ENCODE results near the gene AFG3L2.

Gene AFG3L2

DNA sequence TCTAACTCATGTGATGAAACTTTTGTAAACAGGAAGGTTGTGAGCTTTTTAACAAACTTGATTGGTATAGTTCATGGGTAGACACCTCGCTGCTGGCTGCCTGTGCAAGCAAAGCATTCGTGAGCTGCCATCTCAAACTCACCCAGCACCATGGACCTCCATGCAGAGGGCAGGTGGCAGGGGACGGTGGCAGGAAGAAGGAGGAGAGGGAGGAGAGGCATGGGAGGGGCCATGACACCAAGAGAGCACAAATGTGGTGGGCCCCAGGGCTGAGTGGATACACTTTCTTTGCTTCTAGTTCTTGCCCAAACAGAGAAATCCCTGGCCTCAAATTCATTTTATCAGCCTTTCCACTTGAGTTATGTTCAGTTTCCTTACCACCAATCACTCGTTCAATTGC is 29.1 kb downstream of the AFG3L2 start:
- no peak for DNase-seq

- DNase-seq: no peak
Measured at GRCh38 chr18:12346240-12346565, 30.8 kb downstream of the AFG3L2 start.

DNA sequence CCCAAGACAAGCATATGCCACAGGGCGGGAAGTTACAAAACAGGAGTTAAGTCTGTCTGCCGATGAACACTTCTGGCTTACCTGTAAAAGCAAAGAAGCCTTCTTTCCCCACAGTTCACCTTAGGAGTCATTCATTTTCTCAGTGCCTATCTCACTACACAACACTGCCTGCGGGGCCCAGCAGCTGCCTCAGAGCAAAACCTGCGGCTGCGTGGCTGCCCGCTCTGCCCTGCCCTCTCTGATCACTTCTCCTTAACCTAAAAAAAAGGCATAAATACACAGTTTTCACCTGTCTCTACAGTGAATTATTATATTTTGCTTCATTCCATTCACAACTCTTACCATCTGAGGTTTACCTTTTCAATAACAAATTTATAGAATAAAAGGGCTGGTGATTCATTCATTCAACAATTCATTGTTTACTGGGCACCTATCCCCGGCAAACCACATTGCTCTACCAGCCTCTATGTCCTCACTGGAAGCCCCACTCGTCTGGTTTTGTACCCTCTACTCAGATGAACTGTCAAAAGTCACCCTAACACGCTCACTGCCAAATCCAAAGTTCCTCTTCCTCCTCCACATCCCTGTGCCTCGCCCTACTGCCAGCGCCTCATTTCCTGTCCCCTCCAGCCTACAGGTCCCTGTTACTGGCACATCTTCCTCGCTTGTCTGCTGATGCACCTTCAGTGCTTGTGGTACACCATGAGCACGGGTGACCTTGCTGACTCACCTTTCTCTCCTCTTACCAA is 31.4 kb downstream of the AFG3L2 start:
- no peak for DNase-seq

- no peak for DNase-seq
Measured at GRCh38 chr18:12342661-12343060, 34.4 kb downstream of the AFG3L2 start.

DNA sequence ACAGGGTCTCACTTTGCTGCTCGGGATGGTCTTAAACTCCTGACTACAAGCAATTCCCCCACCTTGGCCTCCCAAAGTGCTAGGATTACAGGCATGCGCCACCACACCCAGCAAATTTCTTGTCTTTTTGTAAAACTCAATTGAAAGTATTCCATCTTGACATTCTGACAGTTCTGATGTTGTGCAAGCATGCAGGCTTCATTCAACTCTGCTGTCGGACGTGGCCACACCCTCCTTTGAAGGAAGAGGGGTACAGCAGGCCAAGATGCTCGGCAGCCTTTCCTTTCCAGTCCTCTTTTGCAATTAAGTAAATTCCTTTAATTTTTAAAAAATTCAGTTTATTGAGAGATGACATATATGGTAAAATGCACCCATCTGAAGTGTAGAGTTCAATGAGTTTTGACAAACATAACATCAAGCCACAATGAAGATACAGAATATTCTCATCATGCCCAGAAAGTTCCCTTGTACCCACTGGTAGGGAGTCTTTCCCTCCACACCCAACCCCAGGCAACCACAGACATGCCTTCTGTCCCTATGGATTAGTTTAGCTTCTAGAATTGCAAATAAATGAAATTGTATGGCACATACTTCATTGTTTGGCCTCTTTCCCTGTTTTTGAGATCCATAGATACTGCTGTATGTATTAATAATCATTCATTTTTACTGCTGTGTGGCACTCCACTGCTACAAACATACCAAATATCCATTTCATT is 35.9 kb downstream of the AFG3L2 start:
- DNase-seq: no peak

DNA sequence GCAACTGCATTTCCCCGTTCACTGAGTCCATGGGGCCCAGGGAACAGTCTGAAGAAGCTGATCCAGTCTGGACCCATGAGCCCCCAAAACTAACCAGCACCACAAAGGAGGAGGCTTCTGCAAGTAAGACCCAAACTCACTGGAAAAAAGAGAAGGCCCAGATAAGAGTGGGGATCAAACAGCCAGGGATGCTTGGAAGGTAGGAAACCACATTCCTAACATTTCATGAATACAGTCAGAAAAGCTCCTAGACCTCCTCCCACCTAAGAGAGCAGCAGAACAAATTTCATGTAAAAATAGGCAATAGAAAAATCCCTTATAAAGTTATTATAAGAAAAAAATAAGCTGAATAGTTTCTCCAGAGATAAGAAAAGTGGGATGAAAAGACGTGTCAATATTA is 38.6 kb downstream of the AFG3L2 start:
- DNase-seq: no peak

DNA sequence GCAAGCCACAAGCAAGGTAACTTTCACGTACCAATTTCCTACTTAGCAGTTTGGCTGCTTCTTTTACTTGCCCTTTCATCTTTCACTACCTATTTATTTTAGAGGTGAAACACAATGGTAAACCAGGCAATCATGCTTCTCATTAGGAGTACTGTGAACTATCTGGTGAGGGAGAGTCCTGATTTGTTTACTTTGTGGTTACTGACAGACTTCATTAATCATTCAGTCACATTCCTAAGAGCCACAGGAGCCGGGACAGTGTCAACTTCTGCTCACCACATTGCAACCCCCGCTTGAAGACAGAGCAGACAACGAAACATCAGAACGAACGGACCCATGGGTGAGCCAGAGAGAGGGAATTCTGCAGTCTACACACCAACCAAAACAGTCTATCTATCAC is 40.1 kb downstream of the AFG3L2 start:
- no peak for DNase-seq

DNA sequence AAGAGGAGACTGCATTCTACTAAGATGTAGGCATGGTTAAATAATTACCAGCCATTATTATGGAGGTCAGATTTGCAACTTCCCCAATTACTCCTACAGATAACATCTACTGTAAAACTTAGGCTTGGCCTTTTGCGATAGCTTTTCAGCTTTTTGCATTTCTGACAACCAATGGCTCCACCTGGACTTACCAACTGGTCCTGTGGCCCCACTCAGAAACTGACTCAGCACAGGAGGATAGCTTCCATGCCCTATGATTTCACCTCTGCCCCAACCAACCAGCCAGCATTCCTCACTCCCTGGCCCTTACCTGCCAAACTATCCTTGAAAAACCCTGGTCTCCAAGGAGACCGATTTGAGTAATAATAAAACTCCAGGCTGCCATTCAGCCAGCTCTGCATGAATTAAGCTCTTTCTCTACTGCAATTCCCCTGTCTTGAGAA is 40.8 kb downstream of the AFG3L2 start:
- no peak for DNase-seq

- no peak for DNase-seq
Measured at GRCh38 chr18:12335503-12335902, 41.5 kb downstream of the AFG3L2 start.

DNA sequence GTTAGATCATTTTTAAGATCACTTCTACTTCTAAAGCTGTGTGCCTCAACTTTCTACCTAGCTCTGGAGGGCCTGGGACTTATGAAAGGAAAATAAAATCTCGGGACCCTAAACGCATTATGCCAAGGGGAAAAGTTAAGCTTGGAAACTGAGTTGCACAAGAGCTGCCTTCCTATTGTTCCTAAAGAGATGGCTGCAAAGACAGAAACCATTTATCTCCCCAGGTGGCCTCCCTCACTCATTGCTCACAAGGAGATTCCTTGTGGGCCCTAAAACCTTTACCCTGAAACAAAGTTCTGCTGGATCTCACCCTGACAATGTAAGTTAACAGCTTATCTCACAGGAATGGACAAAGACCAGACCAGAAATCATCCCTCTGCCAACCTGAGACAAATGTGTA is 42.2 kb downstream of the AFG3L2 start:
- DNase-seq: no peak

- no peak for DNase-seq
Measured at GRCh38 chr18:12334366-12334808, 42.6 kb downstream of the AFG3L2 start.

GRCh38 chr18:12333506-12334290 is 43.3 kb downstream of the AFG3L2 start:
- no peak for DNase-seq

DNA sequence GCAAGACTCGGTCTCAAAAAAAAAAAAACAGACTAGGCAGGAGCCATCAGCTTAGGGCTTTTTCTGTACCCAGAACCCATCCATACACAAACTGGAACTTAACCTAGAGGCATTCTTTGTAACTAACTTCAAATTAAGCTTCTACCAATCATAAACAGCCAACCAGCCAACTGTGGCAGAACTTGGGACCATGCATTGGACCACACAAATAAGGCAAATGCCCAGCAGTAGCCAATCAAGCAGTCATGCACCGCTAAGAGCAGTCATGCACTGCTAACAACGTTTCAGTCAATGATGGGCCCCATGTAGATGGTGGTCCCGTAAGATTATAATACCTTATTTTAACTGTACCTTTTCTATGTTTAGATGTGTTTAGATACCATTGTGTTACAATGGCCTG is 46.3 kb downstream of the AFG3L2 start:
- DNase-seq: no peak

- DNase-seq: no peak
Measured at GRCh38 chr18:12329125-12329698, 47.8 kb downstream of the AFG3L2 start.

- DNase-seq: no peak
Measured at GRCh38 chr18:12328179-12328823, 48.7 kb downstream of the AFG3L2 start.

DNA sequence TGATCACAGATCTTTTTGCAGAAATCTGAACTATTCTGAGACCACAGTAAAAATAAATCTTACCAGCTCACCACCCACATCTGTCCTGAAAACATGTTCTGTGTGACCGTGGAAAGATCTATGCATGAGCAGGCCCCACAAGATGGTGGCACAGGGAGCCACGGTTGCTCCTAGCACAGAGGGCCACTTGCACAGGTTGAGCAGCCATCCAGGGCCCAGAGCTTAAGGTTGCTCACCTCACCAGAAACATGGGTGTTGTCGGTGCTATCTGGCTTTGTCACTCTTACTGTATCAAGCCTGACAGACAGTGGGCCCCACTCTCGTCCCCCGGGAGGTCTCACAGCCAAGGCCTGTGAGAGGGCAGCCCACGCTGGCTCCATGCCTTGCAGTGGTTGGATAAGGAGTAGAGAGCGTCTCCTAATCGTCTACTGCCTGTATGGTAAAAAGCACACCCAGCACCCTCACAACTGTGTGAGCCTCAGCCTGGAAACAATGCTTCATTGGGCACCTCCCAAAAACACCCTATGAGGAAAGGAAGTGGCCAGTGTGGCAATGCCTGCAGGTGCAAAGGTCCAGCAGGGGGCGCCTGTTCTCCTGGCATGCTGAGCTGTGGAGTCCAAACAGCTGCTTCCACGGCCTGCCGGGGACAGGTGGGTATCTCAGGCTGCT is 49.4 kb downstream of the AFG3L2 start:
- peak; percentile 48 to 58 for DNase-seq

DNA sequence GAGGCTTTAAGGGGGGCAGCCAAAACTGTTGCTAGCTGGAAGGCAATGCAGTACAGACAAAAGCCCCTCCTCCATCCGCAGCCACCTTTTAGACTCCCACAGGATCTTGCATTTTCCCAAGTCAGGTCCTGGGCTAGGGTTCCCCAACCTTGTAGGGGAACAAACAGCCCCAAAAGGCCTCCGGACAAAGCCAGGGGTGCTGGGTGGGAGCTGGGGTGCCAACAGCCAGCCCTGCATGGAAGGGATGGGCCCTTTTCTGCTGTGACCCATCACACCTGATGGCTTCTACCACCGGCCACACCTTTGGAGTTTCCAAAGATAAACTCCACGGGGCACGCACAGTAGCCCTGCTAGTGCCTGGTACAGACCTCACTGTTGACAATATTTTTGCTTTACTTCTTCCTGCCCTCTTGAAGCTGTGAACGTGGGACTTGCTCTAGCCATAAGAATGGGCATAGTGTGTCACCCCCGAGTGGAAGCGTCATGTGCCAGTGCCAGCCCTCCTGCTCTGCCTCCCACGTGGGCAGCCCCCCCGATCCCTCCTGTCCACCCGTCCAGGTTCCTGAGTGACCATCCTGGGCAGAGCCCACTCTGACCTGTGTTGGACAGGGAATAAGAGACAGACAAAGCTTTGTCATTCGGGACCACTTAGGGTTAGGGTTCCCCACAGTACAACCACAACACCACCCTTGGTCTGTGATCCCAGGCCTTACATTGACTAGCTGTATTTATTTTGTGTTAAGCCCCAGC is 50.1 kb downstream of the AFG3L2 start:
- no peak for DNase-seq

DNA sequence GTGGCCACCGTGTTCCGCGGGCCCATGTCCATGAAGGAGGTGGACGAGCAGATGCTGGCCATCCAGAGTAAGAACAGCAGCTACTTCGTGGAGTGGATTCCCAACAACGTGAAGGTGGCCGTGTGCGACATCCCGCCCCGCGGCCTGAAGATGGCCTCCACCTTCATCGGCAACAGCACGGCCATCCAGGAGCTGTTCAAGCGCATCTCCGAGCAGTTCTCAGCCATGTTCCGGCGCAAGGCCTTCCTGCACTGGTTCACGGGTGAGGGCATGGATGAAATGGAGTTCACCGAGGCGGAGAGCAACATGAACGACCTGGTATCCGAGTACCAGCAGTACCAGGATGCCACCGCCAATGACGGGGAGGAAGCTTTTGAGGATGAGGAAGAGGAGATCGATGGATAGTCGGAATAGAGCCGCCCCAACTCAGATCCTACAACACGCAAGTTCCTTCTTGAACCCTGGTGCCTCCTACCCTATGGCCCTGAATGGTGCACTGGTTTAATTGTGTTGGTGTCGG is 51.2 kb downstream of the AFG3L2 start:
- DNase-seq: no peak

DNA sequence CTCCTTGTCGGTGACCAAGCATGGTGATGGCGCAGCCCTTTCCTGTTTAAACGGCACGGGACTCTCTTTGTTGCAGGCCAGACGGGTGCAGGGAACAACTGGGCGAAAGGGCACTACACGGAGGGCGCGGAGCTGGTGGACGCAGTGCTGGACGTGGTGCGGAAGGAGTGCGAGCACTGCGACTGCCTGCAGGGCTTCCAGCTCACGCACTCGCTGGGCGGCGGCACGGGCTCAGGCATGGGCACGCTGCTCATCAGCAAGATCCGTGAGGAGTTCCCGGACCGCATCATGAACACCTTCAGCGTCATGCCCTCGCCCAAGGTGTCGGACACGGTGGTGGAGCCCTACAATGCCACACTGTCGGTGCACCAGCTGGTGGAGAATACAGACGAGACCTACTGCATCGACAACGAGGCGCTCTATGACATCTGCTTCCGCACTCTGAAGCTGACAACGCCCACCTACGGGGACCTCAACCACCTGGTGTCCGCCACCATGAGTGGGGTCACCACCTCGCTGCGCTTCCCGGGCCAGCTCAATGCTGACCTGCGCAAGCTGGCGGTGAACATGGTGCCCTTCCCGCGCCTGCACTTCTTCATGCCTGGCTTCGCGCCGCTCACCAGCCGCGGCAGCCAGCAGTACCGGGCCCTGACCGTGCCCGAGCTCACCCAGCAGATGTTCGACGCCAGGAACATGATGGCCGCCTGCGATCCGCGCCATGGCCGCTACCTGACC is 51.9 kb downstream of the AFG3L2 start:
- DNase-seq: no peak

GRCh38 chr18:12321333-12321732 is 55.7 kb downstream of the AFG3L2 start:
- no peak for DNase-seq

- DNase-seq: no peak
Measured at GRCh38 chr18:12318857-12319256, 58.2 kb downstream of the AFG3L2 start.

All from NCI-H1930 (cell line).